ENCODE data around the gene FBXO40.

FBXO40 gene

DNA sequence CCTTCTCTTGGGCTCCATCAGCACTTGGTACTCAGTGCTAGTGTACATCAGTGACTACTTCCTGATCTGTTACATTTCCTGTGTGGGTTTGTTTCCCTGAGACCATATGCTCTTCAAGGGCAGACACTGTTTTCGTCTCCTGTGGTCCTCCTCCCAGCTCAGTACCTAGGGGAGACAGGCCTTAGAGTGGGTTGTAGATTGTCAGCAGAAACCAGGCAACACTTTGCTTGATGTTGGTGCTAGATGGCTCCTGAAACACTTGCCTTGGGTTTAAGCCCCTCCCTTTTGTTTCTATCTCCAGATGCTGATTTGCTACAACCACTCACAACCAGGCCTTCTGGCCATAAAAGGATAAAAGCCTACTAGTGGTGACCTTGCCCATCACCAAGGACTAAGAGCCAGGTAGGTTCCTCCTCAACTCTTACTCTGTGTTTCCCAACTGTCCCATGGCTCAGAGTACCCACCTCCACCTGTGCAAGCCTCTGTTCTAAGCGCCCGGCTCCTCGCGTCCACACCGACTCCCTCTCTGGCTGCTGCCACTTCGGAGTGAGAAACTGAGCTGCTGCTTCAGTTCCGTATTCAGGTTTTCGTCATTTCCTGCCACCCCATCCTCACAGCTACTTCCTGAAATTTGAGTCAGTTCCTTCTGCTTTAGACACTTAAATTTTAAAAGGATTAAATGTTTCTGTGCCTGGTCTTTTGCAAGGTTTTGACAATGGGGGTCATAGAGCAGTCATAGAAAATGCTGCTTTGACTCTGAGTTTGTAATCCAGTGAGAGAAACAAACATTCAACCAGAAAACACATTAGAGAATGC, 67.4 kb downstream of the FBXO40 start, which contains the start of gene HCLS1:
Gene HCLS1, minus strand, starts transcription at position 548 of the 816 bp plus-strand sequence. CDS start 2,556 bp downstream, outside the sequence.
- peak; percentile 77 for DNase-seq (ENCODE audit: extremely low spot score)
- TF ChIP-seq, protein P1, sequence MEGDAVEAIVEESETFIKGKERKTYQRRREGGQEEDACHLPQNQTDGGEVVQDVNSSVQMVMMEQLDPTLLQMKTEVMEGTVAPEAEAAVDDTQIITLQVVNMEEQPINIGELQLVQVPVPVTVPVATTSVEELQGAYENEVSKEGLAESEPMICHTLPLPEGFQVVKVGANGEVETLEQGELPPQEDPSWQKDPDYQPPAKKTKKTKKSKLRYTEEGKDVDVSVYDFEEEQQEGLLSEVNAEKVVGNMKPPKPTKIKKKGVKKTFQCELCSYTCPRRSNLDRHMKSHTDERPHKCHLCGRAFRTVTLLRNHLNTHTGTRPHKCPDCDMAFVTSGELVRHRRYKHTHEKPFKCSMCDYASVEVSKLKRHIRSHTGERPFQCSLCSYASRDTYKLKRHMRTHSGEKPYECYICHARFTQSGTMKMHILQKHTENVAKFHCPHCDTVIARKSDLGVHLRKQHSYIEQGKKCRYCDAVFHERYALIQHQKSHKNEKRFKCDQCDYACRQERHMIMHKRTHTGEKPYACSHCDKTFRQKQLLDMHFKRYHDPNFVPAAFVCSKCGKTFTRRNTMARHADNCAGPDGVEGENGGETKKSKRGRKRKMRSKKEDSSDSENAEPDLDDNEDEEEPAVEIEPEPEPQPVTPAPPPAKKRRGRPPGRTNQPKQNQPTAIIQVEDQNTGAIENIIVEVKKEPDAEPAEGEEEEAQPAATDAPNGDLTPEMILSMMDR (IDR thresholded peaks at IDR 0.05; ENCODE audit: control extremely low read depth, extremely low read depth, low read depth, missing control alignments) = no peak
- POLR2A ChIA-PET = interaction anchor here (0.7 to 0.9 kb wide), 3 partner anchors 21 to 1916 kb away, joined by 3 read pairs; no protein-coding TSS in a partner anchor
- CTCF ChIA-PET = interaction anchor here (1.2 to 3.3 kb wide), 3 partner anchors 10 to 114 kb away, joined by 3 to 12 read pairs (median 4); no protein-coding TSS in a partner anchor

DNA sequence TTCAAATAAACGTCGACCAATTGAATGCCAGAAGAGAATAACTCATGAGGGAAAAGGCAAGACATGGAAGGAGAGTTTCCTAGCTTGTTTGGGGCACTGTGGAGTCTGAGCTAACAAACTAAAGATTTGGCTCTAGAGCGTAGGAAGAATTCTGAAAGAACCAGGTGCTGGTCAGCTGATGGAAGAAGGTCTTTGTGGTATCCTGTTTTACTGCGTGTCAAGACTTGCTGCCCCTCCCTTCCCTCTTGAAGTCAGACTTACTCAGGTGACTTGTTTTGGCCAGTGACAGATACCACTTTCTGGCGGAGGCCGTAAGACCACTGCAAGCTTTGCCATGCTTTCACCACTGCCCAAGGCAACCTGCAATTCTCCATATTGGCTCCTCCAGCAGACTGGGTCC, 68.2 kb downstream of the FBXO40 start:
- TF ChIP-seq, protein P1 (IDR thresholded peaks at IDR 0.05; ENCODE audit: control extremely low read depth, extremely low read depth, low read depth, missing control alignments) = no peak
- CTCF ChIA-PET = interaction anchor here (1.6 to 3.3 kb wide), 2 partner anchors 10 to 115 kb away, joined by 4 to 12 read pairs; no protein-coding TSS in a partner anchor
- no peak for DNase-seq (ENCODE audit: extremely low spot score)
- POLR2A ChIA-PET = interaction anchor here (0.7 to 0.9 kb wide), 3 partner anchors 20 to 1915 kb away, joined by 3 read pairs; no protein-coding TSS in a partner anchor

DNA sequence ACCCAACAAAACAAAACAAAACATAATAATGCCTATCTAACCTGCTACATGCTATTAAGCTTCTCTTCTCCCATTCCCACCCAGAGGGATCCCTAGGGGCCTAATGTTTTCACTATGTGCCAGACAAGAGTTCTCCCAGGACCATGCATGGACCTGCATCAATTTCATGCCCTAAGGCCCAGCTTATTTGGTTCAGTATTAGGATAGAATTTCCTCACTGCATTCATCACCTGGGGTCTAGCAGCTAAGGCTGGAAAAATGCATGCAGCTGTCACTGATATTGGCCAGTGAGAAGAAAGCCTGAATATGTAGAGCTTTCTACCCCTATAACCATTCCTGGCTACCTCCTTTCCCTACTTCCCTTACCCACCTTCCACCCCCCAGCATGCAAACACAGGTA, 69.6 kb downstream of the FBXO40 start:
- TF ChIP-seq, protein P1 (IDR thresholded peaks at IDR 0.05; ENCODE audit: control extremely low read depth, extremely low read depth, low read depth, missing control alignments) = no peak
- no peak for DNase-seq (ENCODE audit: extremely low spot score)
- POLR2A ChIA-PET = no interaction called here
- CTCF ChIA-PET = no interaction called here

DNA sequence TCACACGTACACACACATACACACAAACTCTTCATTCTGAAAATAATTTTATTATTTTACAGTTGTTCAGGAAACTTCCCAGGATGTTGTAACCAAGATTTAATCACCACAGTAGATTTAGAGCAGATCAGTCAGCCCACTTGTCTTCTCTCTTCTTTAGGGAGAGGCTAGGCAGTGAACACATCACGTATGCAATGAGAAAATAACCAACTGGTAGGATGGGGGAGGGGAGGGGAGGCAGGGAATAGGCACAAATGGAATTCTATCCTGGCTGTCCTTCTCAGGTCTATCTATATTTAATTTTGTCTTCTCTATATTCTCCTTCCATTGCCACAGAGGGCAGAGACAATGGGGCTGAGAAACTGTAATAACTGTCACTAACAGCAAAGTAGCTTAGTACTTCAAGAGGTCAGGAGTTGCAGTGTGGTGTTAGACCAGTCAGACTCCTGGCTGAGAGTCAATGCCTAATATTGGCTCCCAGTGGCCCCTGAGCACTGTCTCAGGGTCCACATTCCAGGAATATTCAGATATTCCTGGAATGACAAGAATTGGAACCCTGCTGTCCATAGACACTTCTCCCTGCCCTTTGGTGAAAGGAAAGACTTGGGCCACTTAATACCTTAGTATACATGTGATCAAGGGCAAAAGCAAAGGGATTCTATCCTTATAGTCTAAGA, 70.1 kb downstream of the FBXO40 start:
- CTCF ChIA-PET = interaction anchor here (0.9 kb wide), 1 partner anchor 11 kb away, joined by 3 read pairs; no protein-coding TSS in a partner anchor

DNA sequence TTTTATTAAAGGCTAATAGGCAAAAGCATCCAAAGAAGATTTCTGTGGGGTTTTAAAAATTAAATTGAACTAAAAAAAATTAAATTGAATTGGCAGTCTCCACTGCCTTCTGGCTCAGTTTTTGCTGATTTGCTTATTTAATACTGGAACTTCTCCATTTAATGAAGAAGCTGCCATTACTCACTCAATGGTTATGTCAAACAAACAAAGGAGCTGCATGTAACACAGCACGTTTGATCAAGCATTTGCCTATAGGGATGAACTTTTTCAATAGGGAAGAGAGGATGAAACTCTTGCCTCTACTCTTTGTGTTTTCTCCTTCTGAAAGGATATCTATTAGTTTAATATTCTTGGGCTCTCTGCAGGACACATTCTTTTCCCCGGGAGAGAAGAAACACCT, 72.3 kb downstream of the FBXO40 start:
- ChIA-PET POLR2A (no interaction called here), CTCF (no interaction called here)
- DNase-seq (ENCODE audit: extremely low spot score) = no peak
- TF ChIP-seq, protein P1 (IDR thresholded peaks at IDR 0.05; ENCODE audit: control extremely low read depth, extremely low read depth, low read depth, missing control alignments) = no peak

More for the DNA sequence above, 70.1 kb downstream of the FBXO40 start:
- TF ChIP-seq, protein P1 (IDR thresholded peaks at IDR 0.05; ENCODE audit: control extremely low read depth, extremely low read depth, low read depth, missing control alignments) = no peak
- POLR2A ChIA-PET = no interaction called here
- no peak for DNase-seq (ENCODE audit: extremely low spot score)

DNA sequence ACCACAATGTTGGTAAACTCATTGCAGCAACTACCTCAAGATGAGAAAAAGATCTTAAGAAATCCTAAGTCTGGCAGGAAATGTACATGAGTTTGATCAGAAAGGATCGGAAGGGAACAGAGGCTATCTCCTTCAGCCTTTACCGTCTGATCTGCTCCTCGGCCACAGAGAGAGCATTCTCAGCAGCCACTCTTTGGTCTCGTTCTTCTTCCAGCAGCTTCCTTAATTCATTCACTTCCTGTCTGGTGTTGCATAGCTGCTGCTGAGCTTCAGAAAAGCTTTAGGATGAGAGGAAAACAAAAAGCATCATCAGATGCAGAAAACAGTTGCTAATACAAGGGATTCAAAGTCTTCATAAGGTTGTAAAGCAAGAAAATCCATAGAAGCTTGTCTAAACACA, 74.2 kb downstream of the FBXO40 start:
- CTCF ChIA-PET = interaction anchor here (1.2 to 1.4 kb wide), 3 partner anchors 10 to 18 kb away, joined by 3 to 4 read pairs (median 3); no protein-coding TSS in a partner anchor
- no peak for DNase-seq (ENCODE audit: extremely low spot score)
- TF ChIP-seq, protein P1 (IDR thresholded peaks at IDR 0.05; ENCODE audit: control extremely low read depth, extremely low read depth, low read depth, missing control alignments) = no peak
- POLR2A ChIA-PET = no interaction called here
